ENCODE results near the gene SARNP. TPM values are rescaled to one million over a fixed set of nuclear protein-coding genes. Genes with fewer than 3 reads are reported as not detected.
A peak's percentile ranks its signal among the peaks of the same experiment; 100 is the strongest.

The SARNP gene
- total and polyA plus RNA-seq, 9 of the 15 experiments (the other 6 are each of a cell fraction or from before 2014, with no cell fraction given): 70.1 to 400 (median 198) TPM

- TF ChIP-seq, protein P1, sequence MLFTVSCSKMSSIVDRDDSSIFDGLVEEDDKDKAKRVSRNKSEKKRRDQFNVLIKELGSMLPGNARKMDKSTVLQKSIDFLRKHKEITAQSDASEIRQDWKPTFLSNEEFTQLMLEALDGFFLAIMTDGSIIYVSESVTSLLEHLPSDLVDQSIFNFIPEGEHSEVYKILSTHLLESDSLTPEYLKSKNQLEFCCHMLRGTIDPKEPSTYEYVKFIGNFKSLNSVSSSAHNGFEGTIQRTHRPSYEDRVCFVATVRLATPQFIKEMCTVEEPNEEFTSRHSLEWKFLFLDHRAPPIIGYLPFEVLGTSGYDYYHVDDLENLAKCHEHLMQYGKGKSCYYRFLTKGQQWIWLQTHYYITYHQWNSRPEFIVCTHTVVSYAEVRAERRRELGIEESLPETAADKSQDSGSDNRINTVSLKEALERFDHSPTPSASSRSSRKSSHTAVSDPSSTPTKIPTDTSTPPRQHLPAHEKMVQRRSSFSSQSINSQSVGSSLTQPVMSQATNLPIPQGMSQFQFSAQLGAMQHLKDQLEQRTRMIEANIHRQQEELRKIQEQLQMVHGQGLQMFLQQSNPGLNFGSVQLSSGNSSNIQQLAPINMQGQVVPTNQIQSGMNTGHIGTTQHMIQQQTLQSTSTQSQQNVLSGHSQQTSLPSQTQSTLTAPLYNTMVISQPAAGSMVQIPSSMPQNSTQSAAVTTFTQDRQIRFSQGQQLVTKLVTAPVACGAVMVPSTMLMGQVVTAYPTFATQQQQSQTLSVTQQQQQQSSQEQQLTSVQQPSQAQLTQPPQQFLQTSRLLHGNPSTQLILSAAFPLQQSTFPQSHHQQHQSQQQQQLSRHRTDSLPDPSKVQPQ (CRISPR knock-in tag; IDR thresholded peaks at IDR 0.05; ENCODE audit: borderline replicate concordance): no peak
- TF ChIP-seq NCOA1 (IDR thresholded peaks at IDR 0.05; ENCODE audit: low read depth): 0 out of 2 replicates have a peak, but pooled peaks have one; percentile 35
- TF ChIP-seq TCF15 (CRISPR knock-in tag; IDR thresholded peaks at IDR 0.05): no peak
- TF ChIP-seq, protein P2, sequence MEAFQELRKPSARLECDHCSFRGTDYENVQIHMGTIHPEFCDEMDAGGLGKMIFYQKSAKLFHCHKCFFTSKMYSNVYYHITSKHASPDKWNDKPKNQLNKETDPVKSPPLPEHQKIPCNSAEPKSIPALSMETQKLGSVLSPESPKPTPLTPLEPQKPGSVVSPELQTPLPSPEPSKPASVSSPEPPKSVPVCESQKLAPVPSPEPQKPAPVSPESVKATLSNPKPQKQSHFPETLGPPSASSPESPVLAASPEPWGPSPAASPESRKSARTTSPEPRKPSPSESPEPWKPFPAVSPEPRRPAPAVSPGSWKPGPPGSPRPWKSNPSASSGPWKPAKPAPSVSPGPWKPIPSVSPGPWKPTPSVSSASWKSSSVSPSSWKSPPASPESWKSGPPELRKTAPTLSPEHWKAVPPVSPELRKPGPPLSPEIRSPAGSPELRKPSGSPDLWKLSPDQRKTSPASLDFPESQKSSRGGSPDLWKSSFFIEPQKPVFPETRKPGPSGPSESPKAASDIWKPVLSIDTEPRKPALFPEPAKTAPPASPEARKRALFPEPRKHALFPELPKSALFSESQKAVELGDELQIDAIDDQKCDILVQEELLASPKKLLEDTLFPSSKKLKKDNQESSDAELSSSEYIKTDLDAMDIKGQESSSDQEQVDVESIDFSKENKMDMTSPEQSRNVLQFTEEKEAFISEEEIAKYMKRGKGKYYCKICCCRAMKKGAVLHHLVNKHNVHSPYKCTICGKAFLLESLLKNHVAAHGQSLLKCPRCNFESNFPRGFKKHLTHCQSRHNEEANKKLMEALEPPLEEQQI (IDR thresholded peaks at IDR 0.05): no peak
- no peak for TF ChIP-seq TAF15 (IDR thresholded peaks at IDR 0.05; ENCODE audit: low read depth, low read length)
- no peak for TF ChIP-seq ZNF707 (CRISPR knock-in tag; conservative IDR thresholded peaks at IDR 0.05)
- no peak for TF ChIP-seq PRMT5 (CRISPR knock-in tag; IDR thresholded peaks at IDR 0.05)
- TF ChIP-seq, protein P3, sequence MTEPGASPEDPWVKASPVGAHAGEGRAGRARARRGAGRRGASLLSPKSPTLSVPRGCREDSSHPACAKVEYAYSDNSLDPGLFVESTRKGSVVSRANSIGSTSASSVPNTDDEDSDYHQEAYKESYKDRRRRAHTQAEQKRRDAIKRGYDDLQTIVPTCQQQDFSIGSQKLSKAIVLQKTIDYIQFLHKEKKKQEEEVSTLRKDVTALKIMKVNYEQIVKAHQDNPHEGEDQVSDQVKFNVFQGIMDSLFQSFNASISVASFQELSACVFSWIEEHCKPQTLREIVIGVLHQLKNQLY (CRISPR knock-in tag; conservative IDR thresholded peaks at IDR 0.05): 0 out of 4 replicates have a peak, but pooled peaks of 1 of the 2 experiments have one; percentile 85
- no peak for TF ChIP-seq KLF13 (tag; IDR thresholded peaks at IDR 0.05; ENCODE audit: borderline replicate concordance, low read depth)
- no peak for TF ChIP-seq ZNF717 (CRISPR knock-in tag; IDR thresholded peaks at IDR 0.05)
- TF ChIP-seq CBX3 (IDR thresholded peaks at IDR 0.05; ENCODE audit: borderline replicate concordance in 1 of 2, low read length in 2 of 2): no peak
- TF ChIP-seq ZBTB34 (CRISPR knock-in tag; IDR thresholded peaks at IDR 0.05): no peak
- no peak for TF ChIP-seq NR2C2 (CRISPR knock-in tag; IDR thresholded peaks at IDR 0.05)
- peak; percentile 55; the same call in 1 of the 2 replicates for TF ChIP-seq NR2C2 (tag; IDR thresholded peaks at IDR 0.05)
- peak; percentile 99 for TF ChIP-seq FOS (IDR thresholded peaks at IDR 0.05; ENCODE audit: extremely low read depth, insufficient read length)
- TF ChIP-seq GTF2E2 (tag; IDR thresholded peaks at IDR 0.05): no peak; the same call in 1 of the 2 replicates
- TF ChIP-seq U2AF2 (optimal IDR thresholded peaks at IDR 0.05; ENCODE audit: low read depth, low read length): no peak
Measured at GRCh38 chr12:55817345-55818139, at the start of gene SARNP, which contains the start of gene ORMDL2 (continued).

All from K562 (cell line).